C4-2B (cell line): ENCODE measurements around the gene SLC6A9.

Source experiments
- CTCF ChIP-seq: fragments of 450-650 bp; conservative IDR thresholded peaks from 2 replicates; pipeline ENCODE4 v1.5.1; 2017; ENCODE audit warnings: mild to moderate bottlenecking
- ZFX ChIP-seq: fragments of 450-650 bp; IDR thresholded peaks from 2 replicates; pipeline ENCODE4 v1.6.1; 2017

GRCh38 chr1:44024031-44024902 lies 7.0 kb downstream of the SLC6A9 start:
- TF ChIP-seq CTCF: no peak
- no peak for TF ChIP-seq ZFX
